Measurements from ENCODE around the gene RASA3. TPM values are rescaled to one million over a fixed set of nuclear protein-coding genes. Genes with fewer than 3 reads are reported as not detected.
"Not testable (repeated sequence)": the region's sequence is repeated elsewhere in the genome, so short reads cannot be mapped to it uniquely, and the experiment has no call there.

RASA3 gene
- total RNA-seq, 1 donor from 2014 or later: 11.2 TPM

GRCh38 chr13:114108141-114108761, 24.2 kb downstream of the RASA3 start:
- intact Hi-C loops (cut with DNase I): no loop called here
- ATAC-seq (ENCODE audit: poor library complexity) (no peak), DNase-seq (peak; percentile 31)

DNA sequence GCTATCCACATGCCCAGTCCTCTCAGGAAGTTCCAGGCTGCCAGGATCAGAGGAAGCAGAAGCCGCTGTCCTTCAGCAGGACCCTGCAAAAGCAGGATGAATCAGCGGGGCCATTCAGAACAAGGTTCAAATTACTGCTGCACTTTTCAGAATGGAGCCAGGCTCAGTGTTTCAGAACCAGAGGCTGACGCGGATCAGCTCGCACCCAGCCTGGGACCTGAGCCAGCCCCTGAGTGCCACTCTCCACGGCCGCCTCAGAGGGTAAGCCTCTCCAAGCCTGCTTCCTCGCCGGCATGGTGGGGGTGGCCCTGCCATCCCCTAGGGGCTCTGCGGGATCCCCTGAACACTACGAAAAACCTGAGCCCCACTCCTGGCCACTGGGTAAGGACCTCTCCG, 24.7 kb downstream of the RASA3 start:
- DNase-seq (peak; percentile 69), ATAC-seq (ENCODE audit: poor library complexity) (peak; percentile 87)
- intact Hi-C loops (cut with DNase I): no loop called here

- ATAC-seq (ENCODE audit: poor library complexity) (no peak), DNase-seq (peak; percentile 37)
- intact Hi-C loops (cut with DNase I): no loop called here
Observed at GRCh38 chr13:114106991-114107685, 25.3 kb downstream of the RASA3 start.

DNA sequence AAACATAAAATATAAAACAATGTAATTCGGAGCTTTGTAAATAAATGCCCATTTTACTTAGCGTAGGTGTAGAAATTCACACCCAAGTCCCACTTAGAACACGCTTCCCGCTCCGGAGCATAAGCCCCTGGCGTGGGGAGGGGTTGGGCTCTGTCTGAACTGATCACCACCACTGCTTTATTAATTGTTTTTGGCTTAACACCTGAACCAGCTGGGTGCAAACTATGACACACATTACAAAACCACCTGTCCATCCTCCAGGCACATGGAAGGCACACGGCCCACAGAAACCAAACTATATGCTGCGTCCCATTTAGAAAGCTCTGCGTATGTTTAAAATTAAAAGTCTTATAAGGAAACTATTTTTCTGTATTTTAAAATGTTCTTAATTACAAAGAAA, 25.9 kb downstream of the RASA3 start:
- ATAC-seq (ENCODE audit: poor library complexity): no peak
- intact Hi-C loops (cut with DNase I): no loop called here

GRCh38 chr13:114105521-114106225, 26.8 kb downstream of the RASA3 start:
- intact Hi-C loops (cut with DNase I): no loop called here
- ATAC-seq (ENCODE audit: poor library complexity) (no peak), DNase-seq (peak; percentile 34)

More for the DNA sequence above, 25.9 kb downstream of the RASA3 start:
- DNase-seq: peak; percentile 13

- ATAC-seq (ENCODE audit: poor library complexity): no peak
- intact Hi-C loops (cut with DNase I): no loop called here
- peak; percentile 21 for DNase-seq
Observed at GRCh38 chr13:114104655-114105520, 27.5 kb downstream of the RASA3 start.

GRCh38 chr13:114103801-114104654, 28.4 kb downstream of the RASA3 start:
- DNase-seq (peak; percentile 34), ATAC-seq (ENCODE audit: poor library complexity) (no peak)
- intact Hi-C loops (cut with DNase I): no loop called here

GRCh38 chr13:114103289-114103621, 29.2 kb downstream of the RASA3 start:
- DNase-seq; ATAC-seq (ENCODE audit: poor library complexity); intact Hi-C loops (cut with DNase I): not testable (repeated sequence)

GRCh38 chr13:114102521-114103288, 29.7 kb downstream of the RASA3 start:
- ATAC-seq (ENCODE audit: poor library complexity) (no peak), DNase-seq (peak; percentile 36)
- intact Hi-C loops (cut with DNase I): no loop called here

GRCh38 chr13:114102131-114102520, 30.3 kb downstream of the RASA3 start:
- intact Hi-C loops (cut with DNase I): no loop called here
- peak; percentile 21 for DNase-seq
- no peak for ATAC-seq (ENCODE audit: poor library complexity)

DNA sequence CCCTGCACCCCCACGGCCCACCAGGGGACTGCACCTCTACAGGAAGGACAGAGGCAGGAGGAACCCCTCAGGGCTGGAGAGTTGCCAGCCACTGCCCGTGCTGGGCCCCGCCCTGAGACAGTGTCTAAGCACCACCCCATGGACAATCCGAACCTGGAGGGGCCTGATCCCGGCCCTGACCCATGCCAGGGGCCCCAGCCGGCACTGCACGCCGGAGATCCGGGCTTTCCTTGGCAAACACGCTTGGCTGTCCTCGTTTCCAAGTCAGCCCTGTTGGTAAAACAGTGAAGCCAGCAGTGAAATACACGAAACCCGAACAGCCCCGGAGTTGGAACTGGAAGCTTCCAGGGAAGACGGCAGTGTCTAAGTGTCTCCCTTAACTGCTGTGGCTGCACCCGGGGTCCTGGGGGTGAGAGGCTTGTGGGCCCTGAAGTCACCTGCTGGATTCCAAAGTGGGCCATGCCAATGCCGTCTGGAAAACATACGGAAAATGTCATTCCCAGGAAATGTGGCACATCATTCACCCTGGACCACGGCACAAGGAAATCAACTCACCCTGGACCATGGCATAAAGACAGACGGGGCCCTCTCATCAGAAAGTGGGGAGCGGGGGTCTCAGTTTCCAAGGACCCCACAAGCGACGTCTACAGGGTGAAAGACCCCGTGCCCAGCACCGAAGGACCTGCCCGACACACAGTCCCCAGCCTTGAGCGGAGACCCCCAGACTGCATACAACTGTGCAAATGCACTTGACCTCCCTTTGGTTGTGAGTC, 30.9 kb downstream of the RASA3 start:
- intact Hi-C loops (cut with DNase I): no loop called here
- DNase-seq (peak; percentile 61), ATAC-seq (ENCODE audit: poor library complexity) (peak; percentile 51)

GRCh38 chr13:114100446-114101357, 31.7 kb downstream of the RASA3 start:
- ATAC-seq (ENCODE audit: poor library complexity) (peak; percentile 64), DNase-seq (peak; percentile 55)
- intact Hi-C loops (cut with DNase I): no loop called here

DNA sequence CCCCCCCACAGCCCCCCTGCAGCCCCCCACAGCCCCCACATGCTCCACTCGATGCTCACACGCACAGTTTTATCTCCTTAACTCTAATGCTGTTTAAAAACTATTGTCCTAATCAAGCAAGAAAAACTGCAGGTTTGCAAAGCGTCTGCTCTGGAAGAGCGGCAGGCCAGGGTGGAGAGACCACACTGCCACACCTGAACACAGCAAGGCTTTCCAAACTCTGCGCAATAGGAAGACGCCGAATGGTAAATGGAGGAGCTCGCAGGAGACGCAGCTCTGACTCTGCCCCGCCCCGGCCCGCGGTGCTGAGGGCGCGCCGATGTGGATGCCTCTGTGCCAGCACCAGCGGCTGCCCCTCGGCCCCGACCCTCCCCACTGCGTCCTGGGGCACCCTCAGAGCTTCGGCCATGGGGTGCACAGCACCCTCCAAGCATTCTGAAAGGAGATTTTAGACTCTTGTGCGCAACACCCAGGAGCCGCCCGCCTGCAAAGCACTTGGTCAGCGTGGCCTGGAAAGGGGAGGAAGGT, 32.4 kb downstream of the RASA3 start:
- ATAC-seq (ENCODE audit: poor library complexity) (no peak), DNase-seq (no peak)
- intact Hi-C loops (cut with DNase I): no loop called here

- intact Hi-C loops (cut with DNase I): no loop called here
- DNase-seq: peak; percentile 85
- ATAC-seq (ENCODE audit: poor library complexity): peak; percentile 87
Observed at GRCh38 chr13:114099191-114099590, 33.2 kb downstream of the RASA3 start.

- ATAC-seq (ENCODE audit: poor library complexity); intact Hi-C loops (cut with DNase I): not testable (repeated sequence)
- peak; percentile 17 for DNase-seq
Observed at GRCh38 chr13:114098689-114099056, 33.8 kb downstream of the RASA3 start.
